GM04503 (cell line): Measurements from ENCODE around the gene CYP27C1.

ENCODE experiments used
- DNase-seq: peaks from one replicate; pipeline ENCODE4 v3.0.0-alpha.2; 2012; ENCODE audit warnings: low read depth

The CYP27C1 gene

GRCh38 chr2:127150996-127151395 lies 69.1 kb downstream of the CYP27C1 start:
- no peak for DNase-seq

GRCh38 chr2:127149384-127149783 lies 70.7 kb downstream of the CYP27C1 start:
- peak; percentile 96 for DNase-seq

- DNase-seq = no peak
These were observed 73.1 kb downstream of the CYP27C1 start for GRCh38 chr2:127146820-127147502.

- no peak for DNase-seq
These were observed 73.9 kb downstream of the CYP27C1 start for GRCh38 chr2:127146071-127146725.

- DNase-seq = no peak
These were observed 74.7 kb downstream of the CYP27C1 start for GRCh38 chr2:127145280-127145895.

- no peak for DNase-seq
These were observed 76.0 kb downstream of the CYP27C1 start for GRCh38 chr2:127143841-127144782.

- no peak for DNase-seq
These were observed 77.2 kb downstream of the CYP27C1 start for GRCh38 chr2:127142663-127143630.

- DNase-seq = no peak
These were observed 79.6 kb downstream of the CYP27C1 start for GRCh38 chr2:127140538-127140937.

- DNase-seq = no peak
These were observed 80.3 kb downstream of the CYP27C1 start for GRCh38 chr2:127139766-127140165.

- no peak for DNase-seq
These were observed 81.8 kb downstream of the CYP27C1 start for GRCh38 chr2:127138281-127138680.

GRCh38 chr2:127137741-127138140 lies 82.4 kb downstream of the CYP27C1 start:
- no peak for DNase-seq

- no peak for DNase-seq
These were observed 82.9 kb downstream of the CYP27C1 start for GRCh38 chr2:127137225-127137624.

GRCh38 chr2:127134833-127135830 lies 85.0 kb downstream of the CYP27C1 start:
- DNase-seq = no peak

GRCh38 chr2:127134235-127134634 lies 85.9 kb downstream of the CYP27C1 start:
- DNase-seq = no peak
